Transverse colon (tissue), 4 donors: ENCODE measurements around the gene ARHGAP8.

Source experiments
- CTCF ChIP-seq, 5 experiments: fragments of 200-600 bp in 3 of 5; fragments of 450-650 bp in 2 of 5; sonication (generic) in 3 of 5; IDR thresholded peaks; 1 replicate in 2 of 5; 2 replicates in 3 of 5; pipeline ENCODE4 v1.5.1; 2016 to 2017; ENCODE audit warnings: antibody characterized with exemption in 5 of 5, inconsistent platforms in 3 of 5, mild to moderate bottlenecking in 2 of 5, moderate library complexity in 1 of 5
- EP300 ChIP-seq: sonication (generic); formaldehyde crosslinking; IDR thresholded peaks from one replicate; pipeline ENCODE4 v1.6.1; 2017; ENCODE audit warnings: antibody characterized with exemption, low read depth
- POLR2A ChIP-seq: fragments of 450-650 bp; IDR thresholded peaks from one replicate; pipeline ENCODE4 v1.6.1; 2016; ENCODE audit warnings: antibody characterized with exemption, mild to moderate bottlenecking, moderate library complexity
- POLR2AphosphoS5 ChIP-seq, 3 donors: sonication (generic); formaldehyde crosslinking; IDR thresholded peaks; one replicate each; pipeline ENCODE4 v1.6.1; 2016; ENCODE audit warnings: antibody characterized with exemption in 3 of 3

GRCh38 chr22:44888491-44889254, 136.3 kb downstream of the ARHGAP8 start:
- no peak for TF ChIP-seq CTCF (IDR thresholded peaks at IDR 0.05)
- TF ChIP-seq EP300 = no peak
- TF ChIP-seq POLR2A = no peak
- no peak for TF ChIP-seq POLR2AphosphoS5 (IDR thresholded peaks at IDR 0.05)
